IMR-90 (cell line): ENCODE measurements around the gene AUTS2. TPM values are rescaled to one million over a fixed set of nuclear protein-coding genes. Genes with fewer than 3 reads are reported as not detected.

ENCODE experiments used
- ATAC-seq: fragments of 200-7000 bp; cut with Tn5 transposase; 2 replicates; pipeline ENCODE4 v1.9.1; 2020; ENCODE audit warnings: low read depth, mild to moderate bottlenecking, moderate library complexity
- BruUV-seq: library from RNA; stranded (reverse); fragments of 400-500 nt; replicated peaks from 2 replicates; lab custom pipeline; 2021; lab: Mats Ljungman, UMichigan
- CTCF ChIA-PET: fragments of 300-600 bp; formaldehyde crosslinking; extraction: SDS; loops from one replicate; lab custom pipeline; 2021; ENCODE audit warnings: antibody characterized with exemption; lab: Yijun Ruan, JAX
- POLR2A ChIA-PET: fragments of 300-600 bp; sonication (Branson Sonifier 250); formaldehyde crosslinking; loops from one replicate; lab custom pipeline; 2022; ENCODE audit warnings: antibody characterized with exemption; ENCODE audit not compliant: unreplicated experiment; lab: Charles Lee
- DNase-seq: peaks from one replicate; pipeline ENCODE4 v3.0.0; 2013
- H2AFZ ChIP-seq: replicated peaks from 2 replicates; pipeline ENCODE3; 2013; ENCODE audit warnings: low read length, mild to moderate bottlenecking; ENCODE audit not compliant: poor library complexity
- H2AK5ac ChIP-seq: 2 replicates; pipeline ENCODE4 v1.6.1; 2013; ENCODE audit warnings: low read depth, low read length, inconsistent platforms
- H2AK9ac ChIP-seq: replicated peaks from 2 replicates; pipeline ENCODE3; 2013; ENCODE audit warnings: mild to moderate bottlenecking, low read depth, low read length, moderate library complexity; ENCODE audit not compliant: poor library complexity
- H2BK120ac ChIP-seq: 2 replicates; pipeline ENCODE4 v1.6.1; 2013; ENCODE audit warnings: low read depth, low read length, inconsistent platforms
- H2BK15ac ChIP-seq: 3 replicates; pipeline ENCODE4 v1.6.1; 2013; ENCODE audit warnings: low read depth, low read length, inconsistent platforms
- H2BK20ac ChIP-seq: 2 replicates; pipeline ENCODE4 v1.6.1; 2013; ENCODE audit warnings: low read depth, mild to moderate bottlenecking, inconsistent platforms, low read length, moderate library complexity
- H2BK5ac ChIP-seq: 2 replicates; pipeline ENCODE4 v1.6.1; 2013; ENCODE audit warnings: mild to moderate bottlenecking, low read depth, low read length, inconsistent platforms; ENCODE audit not compliant: poor library complexity, severe bottlenecking
- H3K14ac ChIP-seq: replicated peaks from 2 replicates; pipeline ENCODE4 v1.6.1; 2013; ENCODE audit warnings: low read depth, low read length, inconsistent platforms
- H3K18ac ChIP-seq: 2 replicates; pipeline ENCODE4 v1.6.1; 2013; ENCODE audit warnings: low read depth, low read length, control low read depth
- H3K23ac ChIP-seq: 2 replicates; pipeline ENCODE4 v1.6.1; 2013; ENCODE audit warnings: low read depth, low read length, inconsistent platforms
- H3K27ac ChIP-seq: 2 replicates; pipeline ENCODE4 v1.5.1; 2013; ENCODE audit warnings: mild to moderate bottlenecking, control low read depth, low read length; ENCODE audit not compliant: insufficient read depth
- H3K27me3 ChIP-seq: 2 replicates; pipeline ENCODE4 v1.6.1; 2013; ENCODE audit warnings: low read length; ENCODE audit not compliant: control insufficient read depth, insufficient read depth
- H3K36me3 ChIP-seq: 2 replicates; pipeline ENCODE4 v1.6.1; 2013; ENCODE audit warnings: low read length, mixed read lengths; ENCODE audit not compliant: control insufficient read depth, insufficient read depth
- H3K4ac ChIP-seq: 2 replicates; pipeline ENCODE4 v1.6.1; 2013; ENCODE audit warnings: low read depth, low read length, inconsistent platforms
- H3K4me1 ChIP-seq: 2 replicates; pipeline ENCODE4 v1.6.1; 2013; ENCODE audit warnings: low read length, mixed read lengths; ENCODE audit not compliant: control insufficient read depth, insufficient read depth
- H3K4me2 ChIP-seq: 2 replicates; pipeline ENCODE4 v1.6.1; 2013; ENCODE audit warnings: low read depth, mild to moderate bottlenecking, control low read depth, low read length, moderate library complexity
- H3K4me3 ChIP-seq: 2 replicates; pipeline ENCODE4 v1.5.1; 2013; ENCODE audit warnings: low read depth, mild to moderate bottlenecking, control low read depth, low read length, moderate library complexity; ENCODE audit not compliant: insufficient read depth
- H3K56ac ChIP-seq: 2 replicates; pipeline ENCODE4 v1.6.1; 2013; ENCODE audit warnings: low read length, inconsistent platforms; ENCODE audit not compliant: insufficient read depth; ENCODE audit errors: extremely low read depth
- H3K79me1 ChIP-seq, 2 experiments: 2 replicates each; pipeline ENCODE4 v1.6.1; 2013; ENCODE audit warnings: low read length in 2 of 2, inconsistent platforms in 1 of 2, low read depth in 1 of 2
- H3K9ac ChIP-seq: 2 replicates; pipeline ENCODE4 v1.6.1; 2013; ENCODE audit warnings: low read depth, low read length, control low read depth
- H3K9me1 ChIP-seq: 2 replicates; pipeline ENCODE4 v1.6.1; 2013; ENCODE audit warnings: low read length, inconsistent platforms; ENCODE audit not compliant: insufficient read depth
- H3K9me3 ChIP-seq: 2 replicates; pipeline ENCODE4 v1.6.1; 2013; ENCODE audit warnings: low read length; ENCODE audit not compliant: control insufficient read depth, insufficient read depth
- H4K20me1 ChIP-seq: 2 replicates; pipeline ENCODE4 v1.6.1; 2013; ENCODE audit warnings: low read length, inconsistent platforms; ENCODE audit not compliant: insufficient read depth
- H4K5ac ChIP-seq: 2 replicates; pipeline ENCODE4 v1.6.1; 2013; ENCODE audit warnings: mild to moderate bottlenecking, low read depth, low read length, control low read depth
- H4K8ac ChIP-seq, 2 experiments: 2 replicates each; pipeline ENCODE4 v1.6.1; 2013; ENCODE audit warnings: low read depth in 2 of 2, low read length in 2 of 2, control low read depth in 1 of 2, inconsistent platforms in 1 of 2
- H4K91ac ChIP-seq: 2 replicates; pipeline ENCODE4 v1.6.1; 2013; ENCODE audit warnings: low read depth, low read length, inconsistent platforms; ENCODE audit not compliant: insufficient read depth
- BHLHE40 ChIP-seq: fragments of 150-350 bp; IDR thresholded peaks from 2 replicates; pipeline ENCODE4 v1.6.1; 2016; ENCODE audit warnings: mild to moderate bottlenecking, low read depth, low read length
- CEBPB ChIP-seq: IDR thresholded peaks from 2 replicates; pipeline ENCODE4 v1.6.1; 2012; ENCODE audit warnings: low read depth, low read length, improper control_type of control experiment
- FOS ChIP-seq: fragments of 150-350 bp; IDR thresholded peaks from 2 replicates; pipeline ENCODE4 v1.6.1; 2016; ENCODE audit warnings: low read depth, low read length
- MAFK ChIP-seq: IDR thresholded peaks from 2 replicates; pipeline ENCODE4 v1.6.1; 2012; ENCODE audit warnings: low read depth, low read length, improper control_type of control experiment
- MAZ ChIP-seq: IDR thresholded peaks from 2 replicates; pipeline ENCODE4 v1.6.1; 2012; ENCODE audit warnings: low read depth, mild to moderate bottlenecking, low read length, improper control_type of control experiment, moderate library complexity, borderline replicate concordance
- MXI1 ChIP-seq: IDR thresholded peaks from 2 replicates; pipeline ENCODE4 v1.6.1; 2012; ENCODE audit warnings: low read depth, mild to moderate bottlenecking, low read length, moderate library complexity, borderline replicate concordance
- NFE2L2 ChIP-seq: fragments of 150-350 bp; IDR thresholded peaks from 2 replicates; pipeline ENCODE4 v1.6.1; 2016; ENCODE audit warnings: low read depth, mild to moderate bottlenecking, low read length
- POLR2A ChIP-seq: IDR thresholded peaks from 2 replicates; pipeline ENCODE4 v1.6.1; 2012; ENCODE audit warnings: mild to moderate bottlenecking, low read depth, low read length
- RAD21 ChIP-seq: IDR thresholded peaks from 2 replicates; pipeline ENCODE4 v1.6.1; 2012; ENCODE audit warnings: low read length, improper control_type of control experiment
- RCOR1 ChIP-seq: IDR thresholded peaks from 2 replicates; pipeline ENCODE4 v1.6.1; 2012; ENCODE audit warnings: mild to moderate bottlenecking, low read length, improper control_type of control experiment; ENCODE audit not compliant: insufficient replicate concordance
- RFX5 ChIP-seq: IDR thresholded peaks from 2 replicates; pipeline ENCODE4 v1.8.0; 2012; ENCODE audit warnings: low read depth, mild to moderate bottlenecking, low read length, moderate library complexity
- SMC3 ChIP-seq: fragments of 150-350 bp; IDR thresholded peaks from 2 replicates; pipeline ENCODE4 v1.6.1; 2016; ENCODE audit warnings: low read depth, mild to moderate bottlenecking, antibody characterized with exemption, low read length, moderate library complexity
- USF2 ChIP-seq: fragments of 150-350 bp; IDR thresholded peaks from 2 replicates; pipeline ENCODE4 v1.6.1; 2017; ENCODE audit warnings: mild to moderate bottlenecking, antibody characterized with exemption, low read length, low read depth
- WGBS, 2 experiments: methylation state at CpG; one replicate each; pipeline versions ENCODE4 v1.1.5 to v1.1.7; 2013; ENCODE audit warnings: missing lambda C conversion rate in 2 of 2; ENCODE audit not compliant: insufficient read length in 1 of 2; ENCODE audit errors: extremely low coverage in 2 of 2; 5-methylcytosine and 5-hydroxymethylcytosine counted together
- dilution Hi-C: fragments of 300-500 bp; cut with HindIII; formaldehyde crosslinking; loops from one replicate; pipeline ENCODE4 v1.14.3; 2018; ENCODE audit warnings: low sequenced_read_pairs; ENCODE audit not compliant: unreplicated experiment
- in situ Hi-C: fragments of 300-500 bp; cut with MboI; formaldehyde crosslinking; loops from 3 replicates; pipeline ENCODE4 v1.14.3; 2019; ENCODE audit warnings: low sequenced_read_pairs, inconsistent platforms, mixed read lengths
- intact Hi-C: fragments of 100-400 bp; cut with micrococcal nuclease; formaldehyde crosslinking; loops from 2 replicates; pipeline ENCODE4 v1.10.0; 2022
- polyA plus RNA-seq, 3 experiments: library from polyadenylated mRNA; depleted of rRNA; stranded (reverse); fragments of >200 nt; gene quantifications; 2 replicates each; pipeline ENCODE4 v1.2.3, GENCODE V29; 2012; ENCODE audit warnings: low replicate concordance in 1 of 3
- total RNA-seq: library from RNA; depleted of rRNA; stranded (reverse); fragments of >200 nt; gene quantifications from 2 replicates; pipeline ENCODE4 v1.2.3, GENCODE V29; 2012
- TF ChIP-seq, protein P1 (sequence below): conservative IDR thresholded peaks from 2 replicates; pipeline ENCODE4 v1.5.1; 2012; ENCODE audit warnings: mild to moderate bottlenecking, low read depth, low read length, improper control_type of control experiment

Gene AUTS2
- total and polyA plus RNA-seq, 2 of the 4 experiments (the other 2 are of a cell fraction) = 0.90 to 3.0 TPM

GRCh38 chr7:70679661-70680060 lies 1081.4 kb downstream of the AUTS2 start:
- in situ Hi-C loops = no loop called here

More at GRCh38 chr7:70679661-70680060, 1081.4 kb downstream of the AUTS2 start:
- Histone ChIP-seq H3K4me3 (no peak overlapping the region), H3K56ac (no peak overlapping the region), H3K36me3 (no peaks in the 10 kb centered on the region), H2BK5ac (no peak overlapping the region), H2AFZ (no peak overlapping the region), H3K23ac (no peak overlapping the region), H3K27me3 (no peaks in the 10 kb centered on the region), H3K4ac (no peak overlapping the region), H3K4me1 (no peaks in the 10 kb centered on the region), H4K20me1 (no peaks in the 10 kb centered on the region), H3K27ac (no peak overlapping the region), H3K9me1 (peaks cover 2% of the 10 kb centered on the region; the same call in 1 of the 2 replicates), H4K5ac (no peak overlapping the region), H3K79me1 (no peaks in the 10 kb centered on the region), H2BK15ac (no peak overlapping the region), H2BK20ac (no peak overlapping the region), H2AK9ac (no peak overlapping the region), H3K14ac (no peak overlapping the region), H4K91ac (no peak overlapping the region), H3K4me2 (no peak overlapping the region), H4K8ac (no peak overlapping the region), H2BK120ac (no peak overlapping the region), H2AK5ac (no peak overlapping the region), H3K9ac (no peak overlapping the region), H3K18ac (no peak overlapping the region), H3K9me3 (no peaks in the 10 kb centered on the region)
- CTCF ChIA-PET = no interaction called here
- no peak for ATAC-seq
- no peak for TF ChIP-seq BHLHE40
- no peak for TF ChIP-seq NFE2L2
- TF ChIP-seq POLR2A = no peak
- no peak for TF ChIP-seq USF2
- no peak for TF ChIP-seq CEBPB
- TF ChIP-seq, protein P1, sequence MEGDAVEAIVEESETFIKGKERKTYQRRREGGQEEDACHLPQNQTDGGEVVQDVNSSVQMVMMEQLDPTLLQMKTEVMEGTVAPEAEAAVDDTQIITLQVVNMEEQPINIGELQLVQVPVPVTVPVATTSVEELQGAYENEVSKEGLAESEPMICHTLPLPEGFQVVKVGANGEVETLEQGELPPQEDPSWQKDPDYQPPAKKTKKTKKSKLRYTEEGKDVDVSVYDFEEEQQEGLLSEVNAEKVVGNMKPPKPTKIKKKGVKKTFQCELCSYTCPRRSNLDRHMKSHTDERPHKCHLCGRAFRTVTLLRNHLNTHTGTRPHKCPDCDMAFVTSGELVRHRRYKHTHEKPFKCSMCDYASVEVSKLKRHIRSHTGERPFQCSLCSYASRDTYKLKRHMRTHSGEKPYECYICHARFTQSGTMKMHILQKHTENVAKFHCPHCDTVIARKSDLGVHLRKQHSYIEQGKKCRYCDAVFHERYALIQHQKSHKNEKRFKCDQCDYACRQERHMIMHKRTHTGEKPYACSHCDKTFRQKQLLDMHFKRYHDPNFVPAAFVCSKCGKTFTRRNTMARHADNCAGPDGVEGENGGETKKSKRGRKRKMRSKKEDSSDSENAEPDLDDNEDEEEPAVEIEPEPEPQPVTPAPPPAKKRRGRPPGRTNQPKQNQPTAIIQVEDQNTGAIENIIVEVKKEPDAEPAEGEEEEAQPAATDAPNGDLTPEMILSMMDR = no peak
- no peak for TF ChIP-seq RAD21
- no peak for TF ChIP-seq MXI1
- no peak for TF ChIP-seq RFX5
- no peak for TF ChIP-seq MAZ
- TF ChIP-seq MAFK = no peak
- TF ChIP-seq FOS = no peak
- TF ChIP-seq RCOR1 = no peak
- no peak for TF ChIP-seq SMC3
- no peak for DNase-seq
- dilution Hi-C loops (no loop called here), intact Hi-C loops (no loop called here)
- POLR2A ChIA-PET = no interaction called here
- WGBS, 2 experiments = no CpG with 5 or more reads among the region's 4 CpGs
- no TSS peak for BruUV-seq
